GM19463 (cell line): ENCODE data around the gene CCDC77.

Source experiments
- ATAC-seq: cut with Tn5 transposase; IDR thresholded peaks from one replicate; pipeline ENCODE4 v1.9.1; 2021; ENCODE audit warnings: mild to moderate bottlenecking, moderate library complexity; ENCODE audit not compliant: unreplicated experiment

Gene CCDC77

GRCh38 chr12:452667-453210, 51.3 kb downstream of the CCDC77 start:
- ATAC-seq, result no peak

DNA sequence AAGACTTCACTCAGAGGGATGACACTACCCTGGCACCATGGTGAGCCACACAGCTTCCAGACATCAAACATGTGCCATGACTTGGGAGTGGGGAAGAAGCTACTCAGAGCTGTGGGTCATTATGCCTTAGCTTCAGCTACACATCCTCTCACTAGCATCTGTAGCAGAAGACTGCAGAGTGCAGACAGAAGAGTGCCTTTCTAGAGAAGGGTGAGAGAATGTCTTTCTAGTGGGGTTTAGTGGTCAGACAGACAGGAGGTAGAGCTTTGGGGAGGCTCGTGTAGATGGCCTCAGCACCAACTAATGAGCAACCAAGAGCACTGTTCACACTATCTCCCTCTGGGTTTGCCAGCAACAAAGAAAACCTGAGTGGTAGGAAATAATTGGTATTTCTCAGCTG, 53.4 kb downstream of the CCDC77 start:
- ATAC-seq, result no peak

DNA sequence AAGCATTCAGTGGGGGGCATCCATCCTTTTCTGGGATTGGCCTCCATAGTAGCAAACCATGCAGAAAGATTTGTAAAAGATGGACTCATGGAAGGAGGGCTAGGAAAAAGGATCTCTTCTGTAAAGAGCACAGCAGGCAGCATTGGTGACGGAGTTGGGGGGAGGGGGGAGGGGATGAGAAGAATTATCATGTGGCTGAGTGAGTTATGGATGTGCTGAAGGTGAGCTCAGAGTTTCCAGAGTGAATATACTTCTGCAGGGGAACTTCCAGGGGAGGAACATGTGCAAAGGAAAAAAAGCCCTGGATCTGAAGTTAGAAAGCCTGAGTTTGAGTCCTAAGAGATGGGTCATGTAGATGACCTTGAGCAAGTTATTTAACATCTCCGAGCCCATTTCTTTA, 54.4 kb downstream of the CCDC77 start:
- no peak for ATAC-seq

DNA sequence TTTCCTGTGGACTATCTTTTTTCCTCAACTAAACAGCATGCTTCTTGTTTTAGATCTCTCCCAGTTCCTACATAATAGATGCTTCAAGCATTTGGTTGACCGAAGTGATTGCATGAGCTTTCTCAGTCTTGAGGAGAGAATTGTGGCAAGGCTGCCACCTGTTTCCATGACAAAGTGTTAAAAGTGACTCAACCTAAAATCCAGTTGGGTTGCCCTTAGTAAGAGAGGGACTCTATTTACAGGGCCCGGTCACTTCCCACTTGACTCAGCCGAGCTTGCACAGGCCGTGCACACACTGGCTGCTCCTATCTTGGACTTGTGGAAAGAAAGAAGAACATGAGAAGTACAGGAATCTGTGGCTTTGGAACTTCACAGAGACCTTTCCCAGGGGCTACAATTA, 56.2 kb downstream of the CCDC77 start:
- ATAC-seq, result no peak

GRCh38 chr12:459050-459429, 57.6 kb downstream of the CCDC77 start:
- ATAC-seq, result no peak

DNA sequence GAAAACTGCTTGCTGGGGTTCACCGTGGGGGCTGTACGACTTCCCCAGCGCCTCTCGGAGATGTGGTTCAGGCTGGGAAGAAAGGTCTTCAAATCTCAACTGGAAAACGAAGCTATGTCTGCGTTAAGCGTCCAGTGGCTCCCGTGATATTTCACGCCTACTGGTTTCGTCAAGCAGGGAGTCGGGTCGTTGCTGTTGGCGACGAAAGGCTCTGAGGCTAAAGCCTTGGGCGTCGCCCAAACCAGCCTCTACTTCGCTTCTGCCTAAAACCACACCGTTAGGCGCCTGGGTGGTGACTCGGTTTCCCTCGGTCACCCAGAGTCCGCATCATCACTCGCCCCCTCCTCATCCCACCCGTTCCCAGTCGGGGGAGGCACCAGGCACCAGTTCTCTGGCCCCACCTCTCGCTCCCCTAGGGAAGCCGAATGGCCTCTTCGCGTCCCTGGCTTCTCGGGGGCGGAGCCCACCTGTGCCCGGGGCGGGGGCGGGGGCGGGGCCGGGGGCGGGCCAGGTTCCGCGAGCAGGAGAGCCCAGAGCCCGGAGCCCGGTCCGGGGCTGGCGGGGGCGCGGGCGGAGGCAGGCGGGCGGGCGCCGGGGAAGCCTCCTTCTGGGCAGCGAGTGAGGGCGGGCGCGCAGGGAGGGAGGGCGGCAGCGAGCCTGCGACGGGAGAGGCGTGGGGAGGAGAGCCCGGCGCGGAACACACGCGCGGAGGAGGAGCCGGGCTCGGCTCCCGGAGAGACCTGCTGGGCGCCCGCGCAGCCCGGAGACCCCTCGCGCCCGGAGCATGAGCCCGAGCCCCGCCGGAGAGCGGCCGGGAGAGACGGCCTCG, 58.2 kb downstream of the CCDC77 start, which contains the start of gene B4GALNT3:
TSS of gene B4GALNT3 (plus strand) at position 510 of the 829 bp plus-strand sequence. CDS start 438 bp downstream, outside the sequence.
- ATAC-seq, result no peak

DNA sequence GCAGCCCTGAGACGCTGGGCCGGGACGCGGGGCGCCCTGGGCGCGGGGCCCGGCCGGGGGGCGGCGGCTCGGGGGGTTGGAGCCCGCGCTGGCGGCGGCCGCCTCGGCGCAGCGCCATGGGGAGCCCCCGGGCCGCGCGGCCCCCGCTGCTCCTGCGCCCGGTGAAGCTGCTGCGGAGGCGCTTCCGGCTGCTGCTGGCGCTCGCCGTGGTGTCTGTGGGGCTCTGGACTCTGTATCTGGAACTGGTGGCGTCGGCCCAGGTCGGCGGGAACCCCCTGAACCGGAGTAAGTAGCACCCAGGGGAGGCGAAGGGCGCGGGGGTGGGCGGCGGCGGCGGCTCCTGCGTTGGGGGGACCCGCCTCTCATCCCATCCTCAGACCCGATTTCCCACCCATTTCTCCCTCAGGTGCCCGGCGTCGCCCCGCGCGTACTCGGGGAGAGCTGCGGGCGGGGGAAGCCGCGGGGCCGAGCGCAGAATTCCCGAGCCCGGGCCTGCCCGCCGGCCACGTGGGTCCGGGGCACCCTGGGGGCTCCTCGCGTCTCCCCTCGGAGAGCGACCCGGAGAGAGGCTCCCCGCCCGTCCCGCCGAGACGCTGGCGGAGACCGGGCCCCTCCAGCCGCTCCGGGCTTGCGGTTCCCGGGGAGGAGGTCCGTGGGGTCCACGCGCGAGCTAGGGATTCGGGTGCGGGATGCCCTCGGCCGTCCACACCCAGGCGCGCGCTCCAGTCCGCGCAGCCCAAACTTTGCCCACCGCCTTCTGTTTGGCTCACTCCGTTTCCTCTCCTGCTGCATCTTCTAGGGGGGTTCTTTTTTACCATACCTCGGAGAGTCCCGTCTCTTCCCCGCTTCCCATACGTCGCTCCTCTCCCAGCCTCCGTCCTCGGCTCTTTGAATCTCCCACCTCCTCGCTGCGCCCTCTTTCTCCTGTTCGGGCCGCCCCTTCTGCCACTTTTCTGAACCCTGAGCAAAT, 59.1 kb downstream of the CCDC77 start:
- no peak for ATAC-seq

GRCh38 chr12:461425-461824, 60.0 kb downstream of the CCDC77 start:
- no peak for ATAC-seq

- ATAC-seq, result no peak
Measured at GRCh38 chr12:462936-463705, 61.7 kb downstream of the CCDC77 start.

DNA sequence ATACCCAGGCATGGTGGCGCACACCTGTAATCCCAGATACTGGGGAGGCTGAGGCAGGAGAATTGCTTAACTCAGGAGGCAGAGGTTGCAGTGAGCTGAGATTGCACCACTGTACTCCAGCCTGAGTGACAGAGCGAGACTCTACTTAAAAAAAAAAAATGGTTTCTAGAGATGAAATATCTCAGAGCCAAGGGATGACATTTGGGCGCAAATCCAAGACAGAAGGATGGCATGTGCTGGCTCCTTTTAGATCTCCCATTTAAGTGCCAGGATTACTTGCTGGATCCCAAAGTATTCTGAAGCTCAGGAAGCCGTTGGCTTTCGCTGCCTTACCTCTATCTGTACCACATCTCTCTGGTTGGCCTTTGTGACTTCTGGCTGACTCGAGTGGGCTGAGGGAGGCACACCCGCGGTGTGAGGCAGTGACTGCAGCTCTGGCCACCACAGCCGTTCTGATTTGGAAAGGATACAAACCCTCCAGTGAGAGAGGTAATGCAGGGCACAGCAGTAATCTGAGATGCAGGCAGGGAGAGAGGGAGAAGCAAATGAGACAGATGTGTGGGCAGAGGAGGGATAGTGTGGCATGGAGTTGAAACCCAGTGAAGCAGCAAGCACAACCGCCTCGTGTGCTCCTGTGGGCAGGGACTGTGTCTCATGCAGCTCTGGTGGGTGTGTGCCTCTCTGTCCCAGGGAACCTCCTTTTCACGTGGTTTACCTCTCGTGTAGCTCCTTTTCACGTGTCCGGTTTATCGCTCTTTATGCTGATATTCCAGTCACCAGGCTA, 63.2 kb downstream of the CCDC77 start:
- no peak for ATAC-seq

DNA sequence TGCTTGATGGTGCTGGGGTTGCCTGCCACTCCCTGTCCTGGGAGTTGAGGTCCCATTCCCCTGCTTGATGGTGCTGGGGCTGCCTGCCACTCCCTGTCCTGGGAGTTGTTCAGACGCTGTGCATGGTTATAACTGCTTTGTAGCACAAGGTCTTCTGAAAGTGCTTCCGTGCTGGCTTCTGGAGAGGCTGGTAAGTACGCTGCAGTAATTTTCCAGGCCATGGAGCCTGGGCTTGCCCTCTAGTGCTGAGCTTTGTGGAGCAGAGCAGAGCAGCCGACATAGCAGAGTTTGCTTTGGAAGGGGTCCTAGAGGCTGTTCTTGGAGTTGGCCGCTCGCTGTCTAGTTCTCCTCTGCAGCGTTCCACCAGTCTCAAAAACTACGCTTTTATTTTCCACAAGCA, 64.6 kb downstream of the CCDC77 start:
- ATAC-seq, result no peak

DNA sequence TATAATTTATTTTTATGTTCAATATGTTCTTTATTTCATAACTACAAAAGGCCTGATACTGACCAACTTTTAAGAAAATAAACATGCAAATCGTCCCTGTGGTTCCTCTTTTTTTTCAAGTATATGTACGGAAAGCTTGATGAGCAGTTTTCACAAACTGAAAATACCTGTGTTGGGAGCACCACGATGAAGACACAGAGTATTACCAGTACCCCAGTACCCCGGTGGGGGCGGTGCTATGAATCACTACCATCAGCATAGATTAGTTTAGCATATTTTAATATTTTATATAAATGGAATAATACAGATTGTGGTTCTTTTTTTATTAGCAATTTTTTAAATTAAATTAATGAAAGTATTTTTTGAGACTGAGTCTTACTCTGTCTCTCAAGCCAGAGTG, 65.3 kb downstream of the CCDC77 start:
- no peak for ATAC-seq

- ATAC-seq, result no peak
Measured at GRCh38 chr12:467591-467990, 66.1 kb downstream of the CCDC77 start.

DNA sequence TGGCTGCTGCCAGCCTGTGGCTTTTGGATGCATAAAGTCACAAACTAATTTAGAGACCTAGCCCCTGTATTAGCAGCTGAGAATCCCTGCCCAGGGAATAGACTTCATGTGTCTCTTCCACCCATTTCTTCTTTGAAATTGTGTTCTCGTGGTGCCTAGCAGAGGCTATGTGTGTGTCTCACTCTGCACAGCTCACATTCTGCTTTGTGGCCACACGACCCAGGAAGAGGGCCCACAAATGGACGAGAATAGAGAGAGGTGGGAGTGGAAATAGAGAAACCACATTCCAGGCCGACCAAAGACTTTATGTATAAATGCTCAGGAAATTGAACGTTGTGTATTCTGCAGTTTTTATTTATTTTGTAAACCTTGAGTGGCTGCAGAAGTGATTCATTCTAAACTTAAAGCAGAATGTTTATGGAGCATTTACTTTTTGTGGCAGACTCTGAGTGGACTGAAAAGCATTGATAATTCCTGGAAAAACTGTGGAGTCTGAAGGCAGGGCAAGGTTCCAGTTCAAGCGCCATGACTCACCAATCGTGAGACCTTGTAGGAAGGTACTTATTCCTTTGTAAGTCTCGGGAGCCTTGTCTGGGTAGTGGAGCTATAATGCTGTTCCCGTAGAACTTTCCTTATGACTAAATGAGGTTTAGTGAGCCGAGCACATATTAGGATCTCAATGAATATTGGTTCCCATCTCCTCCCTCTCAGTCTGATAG, 67.4 kb downstream of the CCDC77 start:
- no peak for ATAC-seq

DNA sequence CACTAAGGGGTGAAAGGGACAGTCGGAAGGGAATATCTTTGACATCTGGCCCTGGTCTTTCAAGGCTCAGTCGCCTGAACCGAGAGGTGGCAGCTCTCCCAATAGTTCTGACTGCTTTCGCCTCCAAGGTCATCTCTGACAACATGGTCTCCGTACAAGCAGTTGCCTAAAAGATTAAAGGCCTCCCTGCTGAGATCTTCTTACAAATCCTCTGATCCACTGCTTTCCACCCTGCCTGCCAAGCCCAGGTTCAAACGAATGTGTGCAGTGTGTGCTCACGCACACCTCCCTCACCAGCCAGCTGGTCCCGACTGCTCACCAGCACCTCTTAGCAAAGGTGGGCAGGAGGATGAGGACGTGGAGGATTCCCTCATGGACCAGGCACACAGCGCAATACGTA, 68.7 kb downstream of the CCDC77 start:
- ATAC-seq, result no peak

DNA sequence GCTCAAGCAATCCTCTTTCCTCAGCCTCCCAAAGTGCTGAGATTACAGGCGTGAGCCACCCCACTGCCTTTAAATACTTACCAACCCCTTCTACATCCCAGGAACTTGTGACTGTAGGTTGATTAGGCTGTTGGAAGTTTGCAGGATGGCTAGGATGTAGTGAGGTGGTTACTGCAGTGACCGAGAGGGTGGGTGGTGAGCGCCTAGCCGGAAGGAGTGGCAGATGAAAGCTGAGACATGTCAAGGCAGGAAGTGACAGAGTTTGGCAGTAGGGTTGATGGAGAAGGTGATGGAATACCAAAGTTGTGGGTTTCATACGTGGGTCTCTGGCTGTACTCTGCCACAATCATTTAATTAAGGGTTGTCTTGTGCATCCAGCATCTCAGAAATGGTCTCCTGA, 71.8 kb downstream of the CCDC77 start:
- ATAC-seq, result no peak

- no peak for ATAC-seq
Measured at GRCh38 chr12:473863-474577, 72.6 kb downstream of the CCDC77 start.

DNA sequence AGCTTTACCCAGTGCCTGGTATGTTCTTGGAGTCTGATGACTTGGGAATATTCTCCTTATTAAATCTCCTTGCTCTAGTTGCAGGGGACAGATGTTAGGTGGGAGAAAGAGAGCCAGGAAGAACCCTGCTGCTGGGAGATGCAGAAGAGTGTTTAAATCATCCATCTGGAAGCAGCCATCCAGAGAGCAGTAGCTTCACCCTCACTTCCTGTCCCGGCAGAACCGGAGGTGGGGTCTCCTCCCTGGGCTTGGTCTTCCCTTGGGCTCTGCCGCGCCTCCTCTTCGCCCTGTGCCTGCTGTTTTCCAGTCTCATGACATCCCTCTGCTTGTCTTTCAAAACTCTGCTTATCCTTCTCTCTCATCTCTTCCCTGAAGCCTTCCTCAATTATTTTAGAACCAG, 73.8 kb downstream of the CCDC77 start:
- ATAC-seq, result no peak

DNA sequence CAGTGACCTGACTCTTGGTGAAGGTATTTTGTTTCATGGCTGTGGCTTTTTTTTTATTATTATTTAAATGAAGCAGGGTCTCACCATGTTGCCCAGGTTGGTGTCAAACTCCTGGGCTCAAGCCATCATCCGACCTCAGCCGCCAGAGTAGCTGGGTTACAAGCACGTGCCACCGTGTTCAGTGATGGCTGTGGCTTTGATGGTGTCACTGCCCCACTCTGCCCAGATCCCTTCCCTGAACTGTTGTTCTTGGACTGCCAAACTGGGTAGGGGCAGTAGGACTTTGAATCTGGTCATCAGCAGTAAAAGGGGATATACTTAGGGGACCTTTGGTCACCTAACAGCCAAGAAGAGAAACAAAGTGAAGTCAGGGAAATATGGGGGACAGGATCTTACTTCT, 77.7 kb downstream of the CCDC77 start:
- ATAC-seq, result no peak
